Lung (tissue), 12 donors: ENCODE measurements around the gene SLC35F5. TPM values are rescaled to one million over a fixed set of nuclear protein-coding genes. Genes with fewer than 3 reads are reported as not detected.
A peak's percentile ranks its signal among the peaks of the same experiment; 100 is the strongest.

Source experiments
- ATAC-seq: fragments of 200-7000 bp; cut with Tn5 transposase; one replicate; pipeline ENCODE4 v1.9.1; 2020; ENCODE audit warnings: moderate number of reproducible peaks; ENCODE audit not compliant: insufficient read depth, low FRiP score
- DNase-seq, 3 donors: peaks; one replicate each; pipeline ENCODE4 v3.0.0-alpha.2; 2013 to 2017
- H3K27ac ChIP-seq, 2 donors: one replicate each; pipeline ENCODE4 v1.5.1; 2013; ENCODE audit warnings: mild to moderate bottlenecking in 2 of 2, moderate library complexity in 2 of 2, control low read depth in 1 of 2, inconsistent platforms in 1 of 2, low read depth in 1 of 2, low read length in 1 of 2
- H3K27me3 ChIP-seq, 3 donors: one replicate each; pipeline ENCODE4 v1.5.1; 2013; ENCODE audit warnings: low read length in 2 of 3; ENCODE audit not compliant: control insufficient read depth in 3 of 3, insufficient read depth in 3 of 3
- H3K36me3 ChIP-seq, 4 donors: one replicate each; pipeline ENCODE4 v1.5.1; 2013; ENCODE audit warnings: low read length in 4 of 4, mild to moderate bottlenecking in 1 of 4, moderate library complexity in 1 of 4; ENCODE audit not compliant: control insufficient read depth in 4 of 4, insufficient read depth in 4 of 4
- H3K4me1 ChIP-seq, 5 donors: one replicate each; pipeline ENCODE4 v1.5.1; 2013; ENCODE audit warnings: low read length in 5 of 5, mild to moderate bottlenecking in 2 of 5, moderate library complexity in 1 of 5; ENCODE audit not compliant: control insufficient read depth in 5 of 5, insufficient read depth in 5 of 5
- H3K4me3 ChIP-seq: one replicate; pipeline ENCODE4 v1.5.1; 2013; ENCODE audit warnings: mild to moderate bottlenecking, control low read depth, moderate library complexity
- H3K9ac ChIP-seq, 2 donors: one replicate each; pipeline ENCODE4 v1.5.1; 2013; ENCODE audit warnings: low read length in 2 of 2, control low read depth in 1 of 2; ENCODE audit not compliant: insufficient read depth in 1 of 2
- H3K9me3 ChIP-seq, 4 donors: one replicate each; pipeline ENCODE4 v1.5.1; 2013; ENCODE audit warnings: low read length in 3 of 4, mild to moderate bottlenecking in 1 of 4, moderate library complexity in 1 of 4; ENCODE audit not compliant: control insufficient read depth in 4 of 4, insufficient read depth in 3 of 4
- CTCF ChIP-seq: IDR thresholded peaks from 2 replicates; pipeline ENCODE4 v1.5.1; 2012; ENCODE audit warnings: mild to moderate bottlenecking; ENCODE audit errors: control extremely low read depth, extremely low read depth
- WGBS, 2 donors: extraction: QIAGEN DNeasy Blood & Tissue Kit; methylation state at CpG; one replicate each; pipeline ENCODE4 v1.1.7; 2013; 5-methylcytosine and 5-hydroxymethylcytosine counted together
- polyA plus RNA-seq, 2 donors: library from polyadenylated mRNA; stranded (reverse); fragments of 200-250 nt; gene quantifications; one replicate each; pipeline ENCODE4 v1.2.1, GENCODE V29; 2013
- total RNA-seq, 2 donors: library from RNA; depleted of rRNA in 1 of 2; stranded (reverse); fragments of >200 nt in 1 of 2; gene quantifications; one replicate each; pipeline ENCODE4 v1.2.1, GENCODE V29; 2014 to 2021
- donor health status: control.
- donor health status: control.
- donor health status: Bipolar disorder and iron deficiency.
- donor health status: healthy.
- donor health status: DM: yes; HTN: yes; CAD: no.

SLC35F5 gene
- total and polyA plus RNA-seq, 4 donors, result 17.8 to 216 (median 37.9) TPM

DNA sequence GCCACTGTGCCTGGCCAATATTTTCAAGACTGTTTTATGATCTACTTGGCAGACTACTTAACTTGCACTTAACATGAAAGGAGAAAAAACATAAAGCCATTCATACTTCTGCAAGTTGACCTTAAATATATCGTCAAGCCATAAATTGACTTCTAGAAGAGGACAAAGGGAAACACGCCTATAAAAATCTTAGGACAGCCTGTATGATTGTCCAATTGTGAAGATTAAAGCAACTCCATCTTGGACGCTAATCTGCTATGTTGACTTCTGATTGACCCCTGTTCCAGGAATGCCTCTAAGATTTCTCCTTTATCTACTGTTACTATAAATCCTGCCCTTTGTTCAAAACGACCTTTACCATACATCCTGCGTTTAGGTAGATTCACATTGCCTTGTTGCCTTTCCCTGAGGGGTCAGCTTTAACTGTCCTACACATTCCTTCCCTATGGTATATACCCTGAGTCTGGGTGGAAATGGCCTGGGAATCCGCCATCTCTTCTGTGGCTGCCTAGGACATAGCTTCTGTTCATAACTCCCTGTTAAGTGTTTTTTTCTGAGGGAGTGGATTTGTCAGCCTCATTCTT is 40.2 kb upstream of the SLC35F5 start:
- DNase-seq (no peak), ATAC-seq (no peak)
- TF ChIP-seq CTCF, result no peak
- 70 to 88% methylated on average over 6 of the region's 6 CpGs for WGBS, 2 donors
- Histone ChIP-seq H3K9ac (no peak overlapping the region), H3K4me1 (no peaks in the 10 kb centered on the region), H3K27me3 (no peaks in the 10 kb centered on the region), H3K9me3 (no peaks in the 10 kb centered on the region), H3K27ac (no peak overlapping the region), H3K4me3 (no peak overlapping the region), H3K36me3 (no peaks in the 10 kb centered on the region)

GRCh38 chr2:113795405-113795920 is 39.0 kb upstream of the SLC35F5 start:
- Histone ChIP-seq H3K36me3 (no peaks in the 10 kb centered on the region), H3K9me3 (no peaks in the 10 kb centered on the region), H3K4me1 (no peaks in the 10 kb centered on the region), H3K27ac (no peak overlapping the region), H3K4me3 (no peak overlapping the region), H3K9ac (no peak overlapping the region), H3K27me3 (no peaks in the 10 kb centered on the region)
- WGBS, 2 donors, result 76 to 81% methylated on average over 3 of the region's 3 CpGs
- ATAC-seq (no peak), DNase-seq (peak in 1 of 3 donors; percentile 16)
- no peak for TF ChIP-seq CTCF

DNA sequence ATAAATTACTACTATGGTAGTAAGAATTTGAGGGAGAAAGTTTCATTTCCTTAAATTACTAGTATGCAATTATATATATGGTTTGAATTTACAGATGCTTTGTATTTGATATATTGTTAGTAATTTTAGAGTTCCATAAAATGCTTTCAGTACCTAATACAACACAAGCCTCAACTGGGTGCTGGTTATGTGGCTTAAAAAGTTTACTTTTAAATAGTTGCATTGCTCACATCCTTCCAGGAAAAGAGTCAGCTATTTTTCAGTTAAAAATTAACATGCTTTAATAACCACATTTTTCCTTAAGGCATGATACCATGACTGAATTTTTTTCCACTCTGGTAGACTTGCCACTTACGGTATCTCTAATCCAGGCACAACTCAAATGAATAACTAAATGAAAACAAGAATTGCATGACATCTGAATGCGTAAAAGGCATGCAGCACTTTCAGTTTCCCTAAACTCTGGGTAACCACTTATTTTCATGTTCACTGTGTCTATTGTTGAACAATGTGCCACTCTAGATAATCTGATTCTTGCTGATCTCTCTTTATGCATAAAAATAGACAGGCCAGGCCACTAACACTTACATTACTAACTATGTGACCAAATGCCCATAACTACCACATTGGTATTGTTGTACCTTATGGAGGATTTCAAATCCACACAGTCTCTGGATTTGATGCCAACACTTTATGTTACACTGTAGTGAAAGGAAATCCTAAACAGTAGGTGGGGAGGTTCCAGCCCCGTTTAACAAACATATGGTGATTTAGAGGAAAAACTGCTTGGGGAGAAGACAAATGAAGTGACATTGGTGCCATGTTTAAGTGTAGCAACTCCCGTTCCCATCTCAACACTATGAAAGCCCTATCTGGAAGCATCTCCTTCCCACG is 35.5 kb upstream of the SLC35F5 start:
- Histone ChIP-seq H3K27ac (no peak overlapping the region), H3K4me1 (no peaks in the 10 kb centered on the region), H3K27me3 (no peaks in the 10 kb centered on the region), H3K36me3 (no peaks in the 10 kb centered on the region), H3K4me3 (no peak overlapping the region), H3K9ac (no peak overlapping the region), H3K9me3 (peaks cover 0 to 2% (median 0%) of the 10 kb centered on the region in 4 donors)
- no peak for TF ChIP-seq CTCF
- WGBS, 2 donors, result 47 to 61% methylated on average over 5 of the region's 5 CpGs
- ATAC-seq (no peak), DNase-seq (peak in 1 of 3 donors; percentile 45)
